MM.1S (cell line): ENCODE results near the gene SEC24C.

Source experiments
- CTCF ChIP-seq: fragments of 300-600 bp; sonication (generic); IDR thresholded peaks from 2 replicates; pipeline ENCODE4 v1.5.1; 2016; ENCODE audit warnings: antibody characterized with exemption, low read length, mixed read lengths
- EZH2 ChIP-seq: fragments of 300-600 bp; sonication (generic); optimal IDR thresholded peaks from 2 replicates; pipeline ENCODE3; 2017; ENCODE audit warnings: low read depth, mild to moderate bottlenecking, antibody characterized with exemption, low read length, mixed read lengths

GRCh38 chr10:73734796-73735305, 9.3 kb upstream of the SEC24C start:
- no peak for TF ChIP-seq EZH2
- TF ChIP-seq CTCF: no peak
